Mesendoderm (in vitro differentiated cells): ENCODE data around the gene MACROD2.

Source experiments
- DNase-seq: peaks from one replicate; pipeline ENCODE4 v3.0.0; 2013
- H2AK5ac ChIP-seq: 2 replicates; pipeline ENCODE4 v1.6.1; 2013; ENCODE audit warnings: low read length, inconsistent platforms
- H2BK120ac ChIP-seq: 2 replicates; pipeline ENCODE4 v1.6.1; 2013; ENCODE audit warnings: low read depth, mild to moderate bottlenecking, low read length, moderate library complexity, mixed read lengths
- H2BK15ac ChIP-seq: replicated peaks from 2 replicates; pipeline ENCODE4 v1.6.1; 2013; ENCODE audit warnings: low read depth, mild to moderate bottlenecking, moderate library complexity
- H2BK5ac ChIP-seq: 2 replicates; pipeline ENCODE4 v1.6.1; 2013; ENCODE audit warnings: low read length, inconsistent platforms
- H3K18ac ChIP-seq: 2 replicates; pipeline ENCODE4 v1.6.1; 2013; ENCODE audit warnings: mild to moderate bottlenecking, low read length, mixed read lengths
- H3K23ac ChIP-seq: one replicate; pipeline ENCODE4 v1.6.1; 2013; ENCODE audit warnings: low read length
- H3K27ac ChIP-seq: 2 replicates; pipeline ENCODE4 v1.5.1; 2013; ENCODE audit warnings: low read depth, mild to moderate bottlenecking, inconsistent platforms, low read length, moderate library complexity
- H3K27me3 ChIP-seq: 2 replicates; pipeline ENCODE4 v1.6.1; 2013; ENCODE audit warnings: low read length, control low read depth, mild to moderate bottlenecking, inconsistent platforms; ENCODE audit not compliant: insufficient read depth, poor library complexity
- H3K36me3 ChIP-seq: 2 replicates; pipeline ENCODE4 v1.6.1; 2013; ENCODE audit warnings: low read length, inconsistent platforms; ENCODE audit not compliant: control insufficient read depth, insufficient read depth
- H3K4ac ChIP-seq: one replicate; pipeline ENCODE4 v1.6.1; 2013; ENCODE audit warnings: low read depth, mild to moderate bottlenecking, low read length, moderate library complexity
- H3K4me1 ChIP-seq: 2 replicates; pipeline ENCODE4 v1.6.1; 2013; ENCODE audit warnings: low read depth, low read length, inconsistent platforms; ENCODE audit not compliant: control insufficient read depth
- H3K4me2 ChIP-seq: 2 replicates; pipeline ENCODE4 v1.6.1; 2013; ENCODE audit warnings: low read length
- H3K4me3 ChIP-seq: 2 replicates; pipeline ENCODE4 v1.5.1; 2013; ENCODE audit warnings: mild to moderate bottlenecking, low read length
- H3K56ac ChIP-seq: one replicate; pipeline ENCODE4 v1.6.1; 2013; ENCODE audit warnings: low read length
- H3K79me1 ChIP-seq: 2 replicates; pipeline ENCODE4 v1.6.1; 2013; ENCODE audit warnings: low read length, inconsistent platforms
- H3K79me2 ChIP-seq: 2 replicates; pipeline ENCODE4 v1.6.1; 2013; ENCODE audit warnings: mild to moderate bottlenecking, low read length; ENCODE audit not compliant: control insufficient read depth, insufficient read depth
- H3K9ac ChIP-seq: 2 replicates; pipeline ENCODE4 v1.6.1; 2013; ENCODE audit warnings: low read length, inconsistent platforms
- H4K5ac ChIP-seq: one replicate; pipeline ENCODE4 v1.6.1; 2013; ENCODE audit warnings: low read length
- H4K8ac ChIP-seq: one replicate; pipeline ENCODE4 v1.6.1; 2013; ENCODE audit warnings: low read depth, mild to moderate bottlenecking, control low read depth, low read length, moderate library complexity
- WGBS: extraction: QIAGEN DNeasy Blood & Tissue Kit; methylation state at CpG from one replicate; pipeline ENCODE4 v1.1.7; 2013; ENCODE audit warnings: low lambda C conversion rate, missing lambda C conversion rate; ENCODE audit not compliant: insufficient coverage; ENCODE audit errors: extremely low coverage; 5-methylcytosine and 5-hydroxymethylcytosine counted together

MACROD2 gene

GRCh38 chr20:15333170-15333569 is 1337.9 kb downstream of the MACROD2 start:
- Histone ChIP-seq H2BK120ac (no peak overlapping the region), H3K18ac (no peak overlapping the region), H3K9ac (no peak overlapping the region), H3K23ac (no peak overlapping the region), H3K4me2 (no peak overlapping the region), H4K8ac (no peak overlapping the region), H2BK5ac (no peak overlapping the region), H3K79me1 (no peaks in the 10 kb centered on the region), H3K4me3 (no peak overlapping the region), H3K4me1 (peaks cover 4% of the 10 kb centered on the region), H3K36me3 (no peaks in the 10 kb centered on the region), H3K27ac (no peak overlapping the region), H2AK5ac (no peak overlapping the region), H3K79me2 (no peaks in the 10 kb centered on the region), H3K4ac (no peak overlapping the region), H3K27me3 (no peaks in the 10 kb centered on the region), H2BK15ac (no peak overlapping the region), H3K56ac (no peak overlapping the region), H4K5ac (no peak overlapping the region)
- WGBS = no CpG with 5 or more reads among the region's 4 CpGs
- no peak for DNase-seq

- Histone ChIP-seq H3K27ac (peak overlapping the region; percentile 44), H2BK5ac (no peak overlapping the region), H3K23ac (no peak overlapping the region), H3K4ac (no peak overlapping the region), H3K79me2 (no peaks in the 10 kb centered on the region), H3K4me1 (peaks cover 4% of the 10 kb centered on the region), H3K9ac (no peak overlapping the region), H3K56ac (no peak overlapping the region), H2BK120ac (no peak overlapping the region), H4K8ac (no peak overlapping the region), H3K18ac (peak overlapping the region; percentile 18), H3K4me2 (no peak overlapping the region), H3K79me1 (no peaks in the 10 kb centered on the region), H3K4me3 (no peak overlapping the region), H2BK15ac (no peak overlapping the region), H4K5ac (no peak overlapping the region), H2AK5ac (no peak overlapping the region), H3K27me3 (no peaks in the 10 kb centered on the region), H3K36me3 (no peaks in the 10 kb centered on the region)
- no CpG with 5 or more reads among the region's 2 CpGs for WGBS
- peak; percentile 36 for DNase-seq
Measured at GRCh38 chr20:15336011-15336410, 1340.7 kb downstream of the MACROD2 start.

- no peak overlapping the region for H3K4ac ChIP-seq
- H3K79me2 ChIP-seq = no peaks in the 10 kb centered on the region
- H2BK120ac ChIP-seq = no peak overlapping the region
- no CpG with 5 or more reads among the region's 5 CpGs for WGBS
- DNase-seq = no peak
- no peak overlapping the region for H3K9ac ChIP-seq
- H3K36me3 ChIP-seq = no peaks in the 10 kb centered on the region
- no peak overlapping the region for H2BK15ac ChIP-seq
- H2BK5ac ChIP-seq = no peak overlapping the region
- no peak overlapping the region for H3K23ac ChIP-seq
- no peak overlapping the region for H3K18ac ChIP-seq
- H4K5ac ChIP-seq = no peak overlapping the region
- no peak overlapping the region for H3K56ac ChIP-seq
- no peak overlapping the region for H3K27ac ChIP-seq
- H2AK5ac ChIP-seq = no peak overlapping the region
- no peaks in the 10 kb centered on the region for H3K27me3 ChIP-seq
- no peak overlapping the region for H4K8ac ChIP-seq
- H3K4me2 ChIP-seq = no peak overlapping the region
- H3K79me1 ChIP-seq = no peaks in the 10 kb centered on the region
- no peak overlapping the region for H3K4me3 ChIP-seq
- H3K4me1 ChIP-seq = peaks cover 4% of the 10 kb centered on the region
Measured at GRCh38 chr20:15336536-15336935, 1341.2 kb downstream of the MACROD2 start.

- no peak overlapping the region for H3K23ac ChIP-seq
- no peak overlapping the region for H3K4ac ChIP-seq
- H3K36me3 ChIP-seq = no peaks in the 10 kb centered on the region
- no peak overlapping the region for H2AK5ac ChIP-seq
- no peaks in the 10 kb centered on the region for H3K27me3 ChIP-seq
- no peaks in the 10 kb centered on the region for H3K79me2 ChIP-seq
- H3K56ac ChIP-seq = no peak overlapping the region
- H3K18ac ChIP-seq = no peak overlapping the region
- H3K4me3 ChIP-seq = no peak overlapping the region
- no peak overlapping the region for H3K9ac ChIP-seq
- H3K4me2 ChIP-seq = no peak overlapping the region
- peaks cover 4% of the 10 kb centered on the region for H3K4me1 ChIP-seq
- no peaks in the 10 kb centered on the region for H3K79me1 ChIP-seq
- H3K27ac ChIP-seq = no peak overlapping the region
- no CpG with 5 or more reads among the region's 3 CpGs for WGBS
- DNase-seq = no peak
- no peak overlapping the region for H2BK120ac ChIP-seq
- no peak overlapping the region for H4K8ac ChIP-seq
- H2BK15ac ChIP-seq = no peak overlapping the region
- no peak overlapping the region for H4K5ac ChIP-seq
- H2BK5ac ChIP-seq = no peak overlapping the region
Measured at GRCh38 chr20:15339264-15339663, 1343.9 kb downstream of the MACROD2 start.

- no peak overlapping the region for H2BK5ac ChIP-seq
- no peak overlapping the region for H3K23ac ChIP-seq
- DNase-seq = no peak
- no peak overlapping the region for H3K9ac ChIP-seq
- no CpG with 5 or more reads among the region's 3 CpGs for WGBS
- H3K27me3 ChIP-seq = no peaks in the 10 kb centered on the region
- H3K4me1 ChIP-seq = no peaks in the 10 kb centered on the region
- no peak overlapping the region for H3K4me3 ChIP-seq
- H2BK15ac ChIP-seq = no peak overlapping the region
- peak overlapping the region; percentile 22 for H3K18ac ChIP-seq
- H4K8ac ChIP-seq = no peak overlapping the region
- no peaks in the 10 kb centered on the region for H3K79me2 ChIP-seq
- H2AK5ac ChIP-seq = no peak overlapping the region
- H3K79me1 ChIP-seq = no peaks in the 10 kb centered on the region
- H3K27ac ChIP-seq = no peak overlapping the region
- no peak overlapping the region for H2BK120ac ChIP-seq
- H3K4me2 ChIP-seq = no peak overlapping the region
- no peaks in the 10 kb centered on the region for H3K36me3 ChIP-seq
- H3K56ac ChIP-seq = no peak overlapping the region
- H3K4ac ChIP-seq = no peak overlapping the region
- no peak overlapping the region for H4K5ac ChIP-seq
Measured at GRCh38 chr20:15342991-15343523, 1347.7 kb downstream of the MACROD2 start.

- Histone ChIP-seq H3K4me1 (no peaks in the 10 kb centered on the region), H3K4ac (no peak overlapping the region), H3K27me3 (no peaks in the 10 kb centered on the region), H3K9ac (no peak overlapping the region), H3K36me3 (no peaks in the 10 kb centered on the region), H2BK15ac (no peak overlapping the region), H3K27ac (no peak overlapping the region), H3K23ac (no peak overlapping the region), H3K79me1 (no peaks in the 10 kb centered on the region), H3K79me2 (no peaks in the 10 kb centered on the region), H3K4me3 (no peak overlapping the region), H3K4me2 (no peak overlapping the region), H4K5ac (no peak overlapping the region), H2BK5ac (no peak overlapping the region), H3K56ac (no peak overlapping the region), H2BK120ac (no peak overlapping the region), H2AK5ac (no peak overlapping the region), H3K18ac (no peak overlapping the region), H4K8ac (no peak overlapping the region)
- WGBS = no CpG with 5 or more reads among the region's 2 CpGs
- DNase-seq = no peak
Measured at GRCh38 chr20:15345287-15345686, 1350.0 kb downstream of the MACROD2 start.
